IPS-15b (cell line): Measurements from ENCODE around the gene SCAPER.
"Not testable (repeated sequence)": the region's sequence is repeated elsewhere in the genome, so short reads cannot be mapped to it uniquely, and the experiment has no call there.

Experiments used
- H3K27me3 ChIP-seq: one replicate; pipeline ENCODE4 v1.6.1; 2013; ENCODE audit warnings: low read length; ENCODE audit not compliant: control insufficient read depth, insufficient read depth
- H3K36me3 ChIP-seq: one replicate; pipeline ENCODE4 v1.6.1; 2013; ENCODE audit warnings: low read length; ENCODE audit not compliant: control insufficient read depth, insufficient read depth
- H3K4me1 ChIP-seq: one replicate; pipeline ENCODE4 v1.6.1; 2013; ENCODE audit warnings: mild to moderate bottlenecking, low read length; ENCODE audit not compliant: control insufficient read depth, insufficient read depth
- H3K4me3 ChIP-seq: one replicate; pipeline ENCODE4 v1.5.1; 2013; ENCODE audit warnings: low read depth, low read length
- H3K9ac ChIP-seq: one replicate; pipeline ENCODE4 v1.6.1; 2013; ENCODE audit warnings: low read depth, mild to moderate bottlenecking, low read length
- H3K9me3 ChIP-seq: one replicate; pipeline ENCODE4 v1.6.1; 2013; ENCODE audit warnings: mild to moderate bottlenecking, low read length; ENCODE audit not compliant: control insufficient read depth, insufficient read depth

Gene SCAPER

DNA sequence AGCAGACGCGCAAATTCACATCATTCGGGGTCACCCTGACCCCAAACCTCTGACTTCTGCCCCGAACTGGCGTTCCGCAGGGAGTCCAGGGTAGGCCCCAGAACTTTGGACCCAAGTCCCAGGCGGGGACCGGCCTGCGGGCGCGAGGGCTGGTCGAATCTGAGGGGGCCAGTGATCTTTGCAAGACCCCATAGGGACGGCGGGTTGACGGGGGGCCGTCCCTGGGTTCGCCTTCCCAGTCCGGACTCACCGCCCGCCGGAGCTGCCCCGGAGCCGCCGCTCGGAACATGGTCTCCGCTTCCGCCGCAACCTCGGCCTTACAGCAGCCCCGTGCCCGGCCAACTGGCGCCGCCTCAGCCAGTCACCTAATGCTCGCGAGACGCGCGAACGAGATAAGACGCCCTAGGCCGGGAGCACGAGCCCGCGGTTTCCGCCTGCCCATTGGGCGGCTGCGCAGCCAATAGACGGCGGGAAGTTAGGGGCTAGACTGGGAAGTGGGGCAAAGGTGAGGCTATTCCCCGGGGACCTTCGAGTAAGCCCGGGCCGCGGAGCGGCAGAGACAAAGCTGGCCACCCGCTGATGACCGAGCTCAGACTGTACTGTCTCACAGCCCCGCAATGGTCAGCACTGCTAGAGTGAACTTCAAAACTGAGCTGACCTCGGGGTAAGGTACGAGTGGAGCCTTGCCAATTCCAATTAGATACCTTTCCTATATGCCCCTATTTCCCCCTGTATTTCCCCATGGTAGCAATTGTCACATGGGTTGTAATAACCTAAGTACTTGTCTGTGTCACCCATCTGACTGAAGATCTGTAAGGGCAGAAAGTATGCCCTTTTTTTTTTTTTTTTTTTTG is 593.8 kb downstream of the SCAPER start, which contains the start of gene ETFA:
TSS of gene ETFA (minus strand) at position 370 of the 854 bp plus-strand sequence. CDS start at position 289, 81 bp downstream.
- Histone ChIP-seq H3K27me3 (peaks cover 11% of the 10 kb centered on the region), H3K4me3 (peak within 1 kb of the TSS; percentile 80), H3K36me3 (no peaks in the 10 kb centered on the region), H3K4me1 (peaks cover 12% of the 10 kb centered on the region), H3K9ac (peak within 1 kb of the TSS; percentile 73), H3K9me3 (no peaks in the 10 kb centered on the region)

DNA sequence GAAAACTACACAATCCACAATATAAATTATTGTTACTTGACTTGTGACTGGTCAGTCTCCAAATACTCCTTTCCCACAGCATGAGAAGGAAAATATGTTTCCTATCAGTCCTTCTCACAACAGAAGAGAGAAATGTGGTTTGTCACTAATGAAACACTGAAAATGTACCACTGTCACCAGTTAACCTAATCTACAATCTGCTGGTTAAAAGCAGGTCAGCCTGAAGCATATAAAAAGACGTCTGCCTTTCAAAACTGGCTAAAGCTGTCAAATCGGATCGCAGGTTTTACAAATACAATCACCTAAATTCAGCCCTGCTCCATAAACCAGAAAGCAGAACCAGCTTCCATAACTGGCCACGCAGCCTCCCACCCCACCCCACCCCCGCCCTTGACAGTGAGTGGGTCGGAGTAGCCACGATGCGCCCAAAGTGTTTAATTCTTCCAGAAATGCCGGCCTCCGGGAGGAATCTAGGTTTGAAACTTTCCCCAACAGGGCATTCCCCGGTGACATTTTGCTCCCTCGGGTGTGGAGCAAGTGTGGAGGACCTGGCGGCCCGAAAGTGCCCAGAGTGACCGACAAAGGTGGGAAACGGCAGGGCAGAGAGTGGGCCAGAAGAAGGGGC is 594.6 kb downstream of the SCAPER start:
- peak overlapping the region; percentile 73 for H3K9ac ChIP-seq
- no peaks in the 10 kb centered on the region for H3K9me3 ChIP-seq
- peaks cover 11% of the 10 kb centered on the region for H3K27me3 ChIP-seq
- H3K36me3 ChIP-seq, result no peaks in the 10 kb centered on the region
- H3K4me1 ChIP-seq, result peaks cover 12% of the 10 kb centered on the region
- peak overlapping the region; percentile 80 for H3K4me3 ChIP-seq

DNA sequence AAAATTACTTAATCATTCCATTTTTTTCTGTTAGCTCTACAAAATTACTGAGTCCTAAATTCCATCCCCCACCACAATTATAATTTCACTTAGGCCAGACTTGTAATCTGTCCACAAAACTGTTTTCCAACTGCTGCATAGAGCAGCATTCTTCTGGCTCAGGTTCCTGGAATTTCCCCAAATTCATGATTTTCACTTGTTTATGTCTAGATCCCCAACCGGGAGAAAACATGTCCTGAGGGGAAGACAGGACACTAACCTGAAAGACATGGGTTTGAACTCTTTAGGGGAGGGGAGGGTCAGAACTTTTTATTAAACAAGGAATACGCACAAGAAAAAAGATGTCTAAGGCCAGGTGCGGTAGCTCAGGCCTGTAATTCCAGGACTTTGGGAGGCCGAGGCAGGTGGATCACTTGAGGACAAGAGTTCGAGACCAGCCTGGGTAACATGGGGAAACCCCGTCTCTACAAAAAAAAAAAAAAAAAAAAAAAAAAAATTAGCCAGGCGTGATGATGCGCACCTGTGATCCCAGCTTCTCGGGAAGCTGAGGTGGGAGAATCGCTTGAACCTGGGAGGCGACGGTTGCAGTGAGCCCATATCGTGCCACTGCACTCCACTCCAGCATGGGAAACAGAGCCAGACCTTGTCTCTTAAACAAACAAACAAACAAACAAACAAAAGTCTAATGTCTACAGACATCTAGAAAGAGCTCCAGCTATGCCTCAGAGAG is 595.4 kb downstream of the SCAPER start:
- Histone ChIP-seq H3K9ac (no peak overlapping the region), H3K27me3 (peaks cover 11% of the 10 kb centered on the region), H3K9me3 (no peaks in the 10 kb centered on the region), H3K36me3 (no peaks in the 10 kb centered on the region), H3K4me3 (peak overlapping the region; percentile 80), H3K4me1 (peaks cover 12% of the 10 kb centered on the region)

GRCh38 chr15:76303909-76304308 is 601.2 kb downstream of the SCAPER start:
- Histone ChIP-seq H3K4me3 (no peak overlapping the region), H3K36me3 (no peaks in the 10 kb centered on the region), H3K9ac (no peak overlapping the region), H3K9me3 (no peaks in the 10 kb centered on the region), H3K4me1 (no peaks in the 10 kb centered on the region), H3K27me3 (no peaks in the 10 kb centered on the region)

GRCh38 chr15:76299786-76300185 is 605.4 kb downstream of the SCAPER start:
- Histone ChIP-seq H3K36me3 (no peaks in the 10 kb centered on the region), H3K9me3 (no peaks in the 10 kb centered on the region), H3K4me1 (no peaks in the 10 kb centered on the region), H3K27me3 (no peaks in the 10 kb centered on the region), H3K4me3 (no peak overlapping the region), H3K9ac (no peak overlapping the region)

DNA sequence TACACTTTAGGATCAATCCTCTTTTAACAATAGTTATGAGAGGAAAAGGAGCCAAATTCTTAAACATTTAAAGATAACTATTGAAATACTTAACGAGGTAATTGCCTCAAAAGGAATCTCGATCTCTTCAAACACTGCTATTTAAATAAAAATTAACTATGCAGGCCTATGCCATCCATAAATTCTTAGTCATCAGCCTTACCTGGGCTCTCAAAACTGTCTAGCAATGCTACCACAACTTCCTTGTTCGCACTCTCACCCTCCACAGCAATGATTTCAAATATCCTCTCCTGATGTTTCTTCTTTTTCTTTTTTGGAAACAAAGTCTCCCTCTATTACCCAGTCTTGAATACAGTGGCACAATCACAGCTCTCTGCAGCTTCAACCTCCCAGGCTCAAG is 606.2 kb downstream of the SCAPER start:
- no peaks in the 10 kb centered on the region for H3K9me3 ChIP-seq
- no peaks in the 10 kb centered on the region for H3K36me3 ChIP-seq
- no peak overlapping the region for H3K4me3 ChIP-seq
- no peaks in the 10 kb centered on the region for H3K27me3 ChIP-seq
- no peak overlapping the region for H3K9ac ChIP-seq
- H3K4me1 ChIP-seq, result no peaks in the 10 kb centered on the region

DNA sequence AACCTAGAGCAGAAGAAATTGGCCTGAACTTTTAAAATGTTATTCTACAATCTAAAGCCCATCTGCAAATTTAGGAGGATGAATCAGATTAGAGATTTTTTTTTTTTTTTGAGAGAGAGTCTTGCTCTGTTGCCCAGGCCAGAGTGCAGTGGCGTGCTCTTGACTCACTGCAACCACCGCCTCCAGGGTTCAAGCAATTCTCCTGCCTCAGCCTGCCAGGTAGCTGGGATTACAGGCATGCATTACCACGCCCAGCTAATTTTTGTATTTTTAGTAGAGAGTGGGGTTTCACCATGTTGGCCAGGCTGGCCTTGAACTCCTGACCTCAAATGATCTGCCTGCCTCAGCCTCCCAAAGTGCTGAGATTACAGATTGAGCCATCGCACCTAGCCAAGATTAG is 607.2 kb downstream of the SCAPER start:
- not testable (repeated sequence) for H3K4me3 ChIP-seq, H3K36me3 ChIP-seq, H3K4me1 ChIP-seq, H3K9ac ChIP-seq, H3K27me3 ChIP-seq, H3K9me3 ChIP-seq
